Measurements from ENCODE around the gene SARNP. TPM values are rescaled to one million over a fixed set of nuclear protein-coding genes. Genes with fewer than 3 reads are reported as not detected.

SARNP gene
- total and polyA plus RNA-seq, 10 of the 15 experiments (the other 5 are each of a cell fraction or from before 2014, with no cell fraction given), result 77.6 to 445 (median 188) TPM

DNA sequence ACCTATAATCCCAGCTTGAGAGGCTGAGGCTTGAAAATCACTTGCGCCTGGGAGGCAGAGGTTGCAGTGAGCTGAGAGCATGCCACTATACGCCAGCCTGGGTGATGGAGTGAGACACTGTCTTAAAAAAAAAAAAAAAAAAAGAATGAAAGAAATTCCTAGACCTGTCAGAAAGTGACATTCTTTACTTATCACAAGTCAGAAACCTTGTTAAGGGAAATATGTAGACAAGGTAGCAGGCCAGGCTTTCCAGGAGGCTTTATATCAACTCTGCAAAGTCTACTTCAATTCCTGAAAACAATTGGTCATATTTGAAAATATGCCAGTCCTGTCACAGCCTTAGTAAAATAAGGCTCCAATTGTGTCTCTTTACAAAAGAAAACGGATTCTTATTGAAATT lies 44.3 kb upstream of the SARNP start:
- H3K27ac ChIP-seq (ENCODE audit: control insufficient read depth, insufficient read depth), result no peak overlapping the region
- FAIRE-seq, result no peak
- ChIA-PET RAD21 (ENCODE audit: unreplicated experiment) (no interaction called here), CTCF (interaction anchor here (0.7 kb wide), 1 partner anchor 12 kb away, joined by 3 read pairs; no protein-coding TSS in a partner anchor), SMC1A (ENCODE audit: uncharacterized antibody, unreplicated experiment) (interaction anchor here (1.4 kb wide), 1 partner anchor 64 kb away, joined by 7 read pairs; no protein-coding TSS in a partner anchor), POLR2A (interaction anchor here (0.6 kb wide), 1 partner anchor 359 kb away, joined by 5 read pairs; no protein-coding TSS in a partner anchor)
- no TSS peak for BruUV-seq (replicated peaks)
- H3K9me3 ChIP-seq (replicated peaks; ENCODE audit: control insufficient read depth, insufficient read depth, low read length), result peaks cover 3% of the 10 kb centered on the region; the same call in 1 of the 3 replicates
- H3K36me3 ChIP-seq (ENCODE audit: control insufficient read depth in 2 of 2, insufficient read depth in 2 of 2, low read length in 1 of 2), result no peaks in the 10 kb centered on the region
- no peak overlapping the region for H3K4me3 ChIP-seq
- H2AFZ ChIP-seq (ENCODE audit: control insufficient read depth, low read depth, low read length), result no peak overlapping the region
- no peak for ATAC-seq
- in situ Hi-C loops (cut with MboI) (no loop called here), intact Hi-C loops (cut with micrococcal nuclease; ENCODE audit: unreplicated experiment) (no loop called here)
- no peak for DNase-seq (ENCODE audit: low read depth, low spot score)
- no peaks in the 10 kb centered on the region for H4K20me1 ChIP-seq (ENCODE audit: control insufficient read depth, insufficient read depth)
- H3K4me2 ChIP-seq (ENCODE audit: control insufficient read depth, insufficient read depth), result no peak overlapping the region
- TF ChIP-seq MXI1 (IDR thresholded peaks at IDR 0.05; ENCODE audit: low read depth, low read length) (no peak), TARDBP (IDR thresholded peaks at IDR 0.05; ENCODE audit: borderline replicate concordance) (no peak), DPF2 (IDR thresholded peaks at IDR 0.05) (no peak), TBL1XR1 (IDR thresholded peaks at IDR 0.05; ENCODE audit: low read depth, low read length) (no peak), YBX1 (IDR thresholded peaks at IDR 0.05) (no peak), BACH1 (IDR thresholded peaks at IDR 0.05; ENCODE audit: borderline replicate concordance) (no peak), RELA (IDR thresholded peaks at IDR 0.05; ENCODE audit: borderline replicate concordance, partially characterized antibody) (no peak), LARP7 (IDR thresholded peaks at IDR 0.05) (no peak)
- TF ChIP-seq, protein P1, sequence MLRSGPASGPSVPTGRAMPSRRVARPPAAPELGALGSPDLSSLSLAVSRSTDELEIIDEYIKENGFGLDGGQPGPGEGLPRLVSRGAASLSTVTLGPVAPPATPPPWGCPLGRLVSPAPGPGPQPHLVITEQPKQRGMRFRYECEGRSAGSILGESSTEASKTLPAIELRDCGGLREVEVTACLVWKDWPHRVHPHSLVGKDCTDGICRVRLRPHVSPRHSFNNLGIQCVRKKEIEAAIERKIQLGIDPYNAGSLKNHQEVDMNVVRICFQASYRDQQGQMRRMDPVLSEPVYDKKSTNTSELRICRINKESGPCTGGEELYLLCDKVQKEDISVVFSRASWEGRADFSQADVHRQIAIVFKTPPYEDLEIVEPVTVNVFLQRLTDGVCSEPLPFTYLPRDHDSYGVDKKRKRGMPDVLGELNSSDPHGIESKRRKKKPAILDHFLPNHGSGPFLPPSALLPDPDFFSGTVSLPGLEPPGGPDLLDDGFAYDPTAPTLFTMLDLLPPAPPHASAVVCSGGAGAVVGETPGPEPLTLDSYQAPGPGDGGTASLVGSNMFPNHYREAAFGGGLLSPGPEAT (IDR thresholded peaks at IDR 0.05; ENCODE audit: low read depth), result no peak
- H3K79me2 ChIP-seq (ENCODE audit: control insufficient read depth, insufficient read depth, low read length), result no peaks in the 10 kb centered on the region
- 60% methylated on average over 3 of the region's 3 CpGs for WGBS (ENCODE audit: insufficient coverage, insufficient replicate concordance, low lambda C conversion rate, missing lambda C conversion rate)
- H3K27me3 ChIP-seq (replicated peaks in 1 of 2; ENCODE audit: control insufficient read depth in 2 of 2, insufficient read depth in 2 of 2, low read length in 1 of 2), result no peaks in the 10 kb centered on the region
- H3K9ac ChIP-seq (ENCODE audit: control insufficient read depth, insufficient read depth, low read length), result no peak overlapping the region
- H3K4me1 ChIP-seq (ENCODE audit: control insufficient read depth, insufficient read depth, low read length), result no peaks in the 10 kb centered on the region

Measured in GM12878 (cell line).